ENCODE results near the gene OXER1. TPM values are rescaled to one million over a fixed set of nuclear protein-coding genes. Genes with fewer than 3 reads are reported as not detected.
"Not testable (repeated sequence)": the region's sequence is repeated elsewhere in the genome, so short reads cannot be mapped to it uniquely, and the experiment has no call there.

Gene OXER1
- total RNA-seq, 1 donor from 2014 or later: 4.6 TPM

DNA sequence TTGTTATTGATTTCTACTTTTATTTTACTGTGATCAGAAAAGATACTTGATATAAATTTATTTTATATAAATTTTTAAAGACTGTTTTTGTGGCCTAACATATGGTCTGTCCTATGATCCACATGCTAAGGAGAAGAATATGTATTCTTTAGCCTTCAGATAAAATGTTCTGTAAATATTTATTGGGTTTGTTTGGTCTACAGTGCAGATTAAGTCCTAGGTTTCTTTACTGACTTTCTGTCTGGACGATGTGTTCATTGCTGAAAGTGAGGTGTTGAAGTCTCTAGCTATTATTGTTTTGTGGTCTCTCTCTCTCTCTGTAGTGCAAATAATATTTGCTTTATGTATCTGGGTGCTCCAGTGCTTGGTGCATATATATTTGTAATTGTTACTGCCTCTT is 30.1 kb downstream of the OXER1 start:
- TF ChIP-seq, protein P1, sequence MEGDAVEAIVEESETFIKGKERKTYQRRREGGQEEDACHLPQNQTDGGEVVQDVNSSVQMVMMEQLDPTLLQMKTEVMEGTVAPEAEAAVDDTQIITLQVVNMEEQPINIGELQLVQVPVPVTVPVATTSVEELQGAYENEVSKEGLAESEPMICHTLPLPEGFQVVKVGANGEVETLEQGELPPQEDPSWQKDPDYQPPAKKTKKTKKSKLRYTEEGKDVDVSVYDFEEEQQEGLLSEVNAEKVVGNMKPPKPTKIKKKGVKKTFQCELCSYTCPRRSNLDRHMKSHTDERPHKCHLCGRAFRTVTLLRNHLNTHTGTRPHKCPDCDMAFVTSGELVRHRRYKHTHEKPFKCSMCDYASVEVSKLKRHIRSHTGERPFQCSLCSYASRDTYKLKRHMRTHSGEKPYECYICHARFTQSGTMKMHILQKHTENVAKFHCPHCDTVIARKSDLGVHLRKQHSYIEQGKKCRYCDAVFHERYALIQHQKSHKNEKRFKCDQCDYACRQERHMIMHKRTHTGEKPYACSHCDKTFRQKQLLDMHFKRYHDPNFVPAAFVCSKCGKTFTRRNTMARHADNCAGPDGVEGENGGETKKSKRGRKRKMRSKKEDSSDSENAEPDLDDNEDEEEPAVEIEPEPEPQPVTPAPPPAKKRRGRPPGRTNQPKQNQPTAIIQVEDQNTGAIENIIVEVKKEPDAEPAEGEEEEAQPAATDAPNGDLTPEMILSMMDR (IDR thresholded peaks at IDR 0.05; ENCODE audit: unreplicated experiment): no peak
- DNase-seq (ENCODE audit: low spot score, unreplicated experiment): no peak
- Mint-ChIP-seq H3K4me1 (ENCODE audit: low read depth) (no peaks in the 10 kb centered on the region), H3K27ac (no peak overlapping the region), H3K36me3 (ENCODE audit: insufficient read depth) (peaks cover 53% of the 10 kb centered on the region), H3K9me3 (ENCODE audit: low read depth) (peaks cover 35% of the 10 kb centered on the region), H3K4me3 (ENCODE audit: low read depth) (no peak overlapping the region), H3K27me3 (no peaks in the 10 kb centered on the region)

DNA sequence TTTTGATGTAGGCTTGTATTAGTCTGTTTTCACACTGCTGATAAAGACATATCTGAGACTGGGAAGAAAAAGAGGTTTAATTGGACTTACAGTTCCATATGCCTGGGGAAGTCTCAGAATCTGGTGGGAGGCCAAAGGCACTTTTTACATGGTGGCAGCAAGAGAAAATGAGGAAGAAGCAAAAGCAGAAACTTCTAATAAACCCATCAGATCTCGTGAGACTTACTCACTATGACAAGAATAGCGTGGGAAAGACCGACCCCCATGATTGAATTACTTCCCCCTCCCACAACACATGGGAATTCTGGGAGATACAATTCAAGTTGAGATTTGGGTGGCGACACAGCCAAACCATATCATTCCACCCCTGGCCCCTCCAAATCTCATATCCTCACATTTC is 32.6 kb downstream of the OXER1 start:
- not testable (repeated sequence) for H3K4me3 Mint-ChIP-seq (ENCODE audit: low read depth); H3K27ac Mint-ChIP-seq; H3K27me3 Mint-ChIP-seq; H3K4me1 Mint-ChIP-seq (ENCODE audit: low read depth); DNase-seq (ENCODE audit: low spot score, unreplicated experiment)
- peaks cover 52% of the 10 kb centered on the region for H3K36me3 Mint-ChIP-seq (ENCODE audit: insufficient read depth)
- peaks cover 32% of the 10 kb centered on the region for H3K9me3 Mint-ChIP-seq (ENCODE audit: low read depth)

DNA sequence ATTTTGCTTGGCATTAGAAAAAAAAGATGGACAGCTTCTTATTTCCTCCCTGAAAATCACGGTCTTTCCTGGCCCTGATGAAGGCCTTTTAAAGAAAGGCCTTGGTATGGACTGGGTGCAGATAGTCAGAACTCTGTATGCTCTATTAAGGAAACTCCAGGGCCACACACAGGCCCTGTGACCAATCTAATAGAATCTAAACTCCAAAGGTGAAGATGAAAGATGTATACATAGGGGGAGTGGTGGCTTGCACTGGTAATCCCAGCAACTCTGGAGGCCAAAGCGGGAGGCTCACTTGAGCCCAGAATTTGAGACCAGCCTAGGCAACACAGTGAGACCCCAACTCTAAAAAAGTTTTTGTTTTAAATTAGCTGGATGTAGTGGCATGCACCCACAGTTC is 37.3 kb downstream of the OXER1 start:
- no peak for DNase-seq (ENCODE audit: low spot score, unreplicated experiment)
- no peak overlapping the region for H3K27ac Mint-ChIP-seq
- no peak overlapping the region for H3K4me3 Mint-ChIP-seq (ENCODE audit: low read depth)
- peaks cover 27% of the 10 kb centered on the region for H3K36me3 Mint-ChIP-seq (ENCODE audit: insufficient read depth)
- TF ChIP-seq, protein P1 (IDR thresholded peaks at IDR 0.05; ENCODE audit: unreplicated experiment): no peak
- peaks cover 16% of the 10 kb centered on the region for H3K9me3 Mint-ChIP-seq (ENCODE audit: low read depth)
- H3K27me3 Mint-ChIP-seq: no peaks in the 10 kb centered on the region
- peaks cover 7% of the 10 kb centered on the region for H3K4me1 Mint-ChIP-seq (ENCODE audit: low read depth)

DNA sequence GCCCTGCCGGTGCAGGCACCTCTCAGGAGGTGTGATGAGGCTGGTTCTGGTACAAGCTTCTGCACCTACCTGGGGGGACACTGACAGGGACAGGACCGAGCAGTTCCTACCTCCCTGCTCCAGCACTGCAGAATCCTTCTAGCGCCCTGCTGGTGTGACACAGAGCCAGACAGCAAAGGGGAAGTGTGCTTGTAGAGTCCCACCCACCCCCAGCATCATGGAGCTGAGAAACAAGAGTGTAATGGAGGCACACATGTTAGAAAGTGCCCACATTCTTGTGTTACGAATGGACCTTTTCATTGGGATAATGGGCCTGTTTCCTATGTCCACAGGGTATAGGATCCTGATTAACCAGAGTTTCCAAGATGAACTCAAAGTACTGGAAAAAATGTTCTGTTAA is 38.3 kb downstream of the OXER1 start:
- TF ChIP-seq, protein P1 (IDR thresholded peaks at IDR 0.05; ENCODE audit: unreplicated experiment): no peak
- no peaks in the 10 kb centered on the region for H3K27me3 Mint-ChIP-seq
- peaks cover 11% of the 10 kb centered on the region for H3K9me3 Mint-ChIP-seq (ENCODE audit: low read depth)
- H3K36me3 Mint-ChIP-seq (ENCODE audit: insufficient read depth): peaks cover 20% of the 10 kb centered on the region
- no peak overlapping the region for H3K27ac Mint-ChIP-seq
- no peak for DNase-seq (ENCODE audit: low spot score, unreplicated experiment)
- H3K4me3 Mint-ChIP-seq (ENCODE audit: low read depth): no peak overlapping the region
- H3K4me1 Mint-ChIP-seq (ENCODE audit: low read depth): peaks cover 7% of the 10 kb centered on the region

DNA sequence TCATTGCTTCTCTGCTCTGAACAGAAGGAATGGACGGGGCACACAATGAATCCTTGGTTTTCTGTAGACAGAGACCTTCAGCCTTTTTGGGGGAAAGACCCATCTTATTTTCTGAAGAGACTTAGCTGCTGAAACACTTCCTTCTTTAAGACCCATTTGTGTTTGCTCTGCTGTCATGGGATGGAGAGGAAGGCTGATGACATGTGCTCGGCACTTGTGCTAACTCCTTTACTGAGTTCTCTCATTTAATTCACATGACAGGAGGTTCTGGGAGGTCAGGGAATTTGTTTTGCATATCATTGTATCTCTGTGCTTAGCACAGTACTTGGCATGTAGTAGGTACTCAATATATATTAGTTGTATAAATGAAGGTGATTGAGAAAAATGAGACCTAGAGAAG is 39.0 kb downstream of the OXER1 start:
- Mint-ChIP-seq H3K4me3 (ENCODE audit: low read depth) (no peak overlapping the region), H3K27ac (no peak overlapping the region), H3K4me1 (ENCODE audit: low read depth) (peaks cover 7% of the 10 kb centered on the region), H3K27me3 (no peaks in the 10 kb centered on the region), H3K36me3 (ENCODE audit: insufficient read depth) (peaks cover 16% of the 10 kb centered on the region), H3K9me3 (ENCODE audit: low read depth) (peaks cover 6% of the 10 kb centered on the region)
- no peak for DNase-seq (ENCODE audit: low spot score, unreplicated experiment)
- TF ChIP-seq, protein P1 (IDR thresholded peaks at IDR 0.05; ENCODE audit: unreplicated experiment): no peak

DNA sequence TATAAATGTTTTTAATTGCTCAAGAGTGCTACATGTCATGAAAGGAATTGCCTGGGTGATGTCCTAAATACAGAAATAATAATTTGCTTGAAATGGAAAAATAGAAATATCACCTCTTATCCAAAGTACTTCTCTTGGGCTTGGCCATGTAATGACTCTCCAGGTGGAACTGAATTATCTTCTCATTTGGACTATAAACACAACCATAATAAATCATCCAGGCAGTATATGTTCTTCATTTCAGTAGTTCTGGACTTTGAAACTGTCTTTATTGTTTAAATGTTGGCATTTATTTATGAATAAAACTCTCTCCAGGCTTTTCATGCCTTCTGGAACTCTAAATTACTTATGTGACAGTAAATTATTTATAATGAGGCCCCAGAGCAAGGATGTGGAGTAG is 40.5 kb downstream of the OXER1 start:
- no peak overlapping the region for H3K27ac Mint-ChIP-seq
- TF ChIP-seq, protein P1 (IDR thresholded peaks at IDR 0.05; ENCODE audit: unreplicated experiment): no peak

More for the DNA sequence above, 40.5 kb downstream of the OXER1 start:
- Mint-ChIP-seq H3K36me3 (ENCODE audit: insufficient read depth) (peaks cover 7% of the 10 kb centered on the region), H3K9me3 (ENCODE audit: low read depth) (no peaks in the 10 kb centered on the region), H3K4me1 (ENCODE audit: low read depth) (peaks cover 7% of the 10 kb centered on the region), H3K27me3 (no peaks in the 10 kb centered on the region), H3K4me3 (ENCODE audit: low read depth) (no peak overlapping the region)
- no peak for DNase-seq (ENCODE audit: low spot score, unreplicated experiment)

Measured in progenitor cell of endocrine pancreas (in vitro differentiated cells).